Right cardiac atrium (tissue), 5 donors: Measurements from ENCODE around the gene ELF1. TPM values are rescaled to one million over a fixed set of nuclear protein-coding genes. Genes with fewer than 3 reads are reported as not detected.

Experiments
- ATAC-seq, 2 donors: fragments of 200-7000 bp; cut with Tn5 transposase; one replicate each; pipeline versions ENCODE4 v1.8.0 to v1.9.1; 2020; ENCODE audit warnings: moderate library complexity in 2 of 2, mild to moderate bottlenecking in 1 of 2
- DNase-seq, 3 donors: peaks; one replicate each; pipeline ENCODE4 v3.0.0-alpha.2; 2020
- H3K27ac ChIP-seq: one replicate; pipeline ENCODE4 v1.5.1; 2013; ENCODE audit warnings: mild to moderate bottlenecking, low read length, control low read depth, moderate library complexity
- H3K27me3 ChIP-seq: one replicate; pipeline ENCODE4 v1.6.1; 2013; ENCODE audit not compliant: control insufficient read depth, insufficient read depth
- H3K4me1 ChIP-seq: one replicate; pipeline ENCODE4 v1.6.1; 2013; ENCODE audit warnings: low read length; ENCODE audit not compliant: control insufficient read depth, insufficient read depth
- H3K4me3 ChIP-seq: one replicate; pipeline ENCODE4 v1.5.1; 2013; ENCODE audit warnings: low read length, control low read depth
- H3K9me3 ChIP-seq: one replicate; pipeline ENCODE4 v1.6.1; 2013; ENCODE audit warnings: low read length; ENCODE audit not compliant: control insufficient read depth
- WGBS: extraction: QIAGEN DNeasy Blood & Tissue Kit; methylation state at CpG from one replicate; pipeline ENCODE4 v1.1.7; 2013; 5-methylcytosine and 5-hydroxymethylcytosine counted together
- intact Hi-C, 4 donors: fragments of 100-400 bp; cut with DNase I; formaldehyde crosslinking; loops; one replicate each; pipeline versions ENCODE4 v1.11.0 to v1.14.0; 2022 to 2023
- long read RNA-seq, 4 donors: library from polyadenylated mRNA; unstranded; transcript quantifications; one replicate each; pipeline ENCODE4 v2.0.0, GENCODE V29; 2020 to 2021
- polyA plus RNA-seq: library from polyadenylated mRNA; stranded (reverse); fragments of 200-250 nt; gene quantifications from one replicate; pipeline ENCODE4 v1.2.3, GENCODE V29; 2013
- total RNA-seq, 4 donors: library from RNA; stranded (reverse); fragmentation: NEBNext Ultra II Directional; extraction: Animal tissue kit (Norgen Biotek cat#: 25700); gene quantifications; one replicate each; pipeline ENCODE4 v1.2.1, GENCODE V29; 2021
- donor health status: healthy with polysubstance abuse.
- donor health status: DM: no; HTN: yes; CAD: no.
- donor health status: DM: no; HTN: no; CAD: no.
- donor health status: DM: no; HTN: yes; CAD: no; lungs with severe emphysema.
- donor health status: DM: yes; HTN: yes; CAD: no.

The ELF1 gene
- total RNA-seq (10 to 100 TPM; 41.3 to 57.1 (median 45.6) TPM), polyA plus RNA-seq (16.6 TPM)
- long read RNA-seq, donor 1, partial matches to known transcripts = 11 of 29 reads
- long read RNA-seq, donor 1, other reads (novel, unspliced or antisense) = 15 of 29 reads
- long read RNA-seq, donor 2, partial matches to known transcripts = 4 of 23 reads
- long read RNA-seq, donor 2, other reads (novel, unspliced or antisense) = 17 of 23 reads
- long read RNA-seq, donor 3, partial matches to known transcripts = 22 of 47 reads
- long read RNA-seq, donor 3, other reads (novel, unspliced or antisense) = 20 of 47 reads
- long read RNA-seq, donor 4, partial matches to known transcripts = 2 of 12 reads
- long read RNA-seq, donor 4, other reads (novel, unspliced or antisense) = 7 of 12 reads

- DNase-seq (peak in 2 of 3 donors; percentile 32 to 58), ATAC-seq (peak; percentile 82 to 92)
- intact Hi-C loops = no loop called here
- Histone ChIP-seq H3K27me3 (no peaks in the 10 kb centered on the region), H3K27ac (peak within 1 kb of the TSS; percentile 52), H3K9me3 (no peaks in the 10 kb centered on the region), H3K4me1 (peaks cover 2% of the 10 kb centered on the region), H3K4me3 (peak within 1 kb of the TSS; percentile 32)
- WGBS = 51% methylated on average over 4 of the region's 4 CpGs
Measured at GRCh38 chr13:41019011-41019487, at the start of gene ELF1. Gene ELF1 (minus strand): TSS chr13:41019316. CDS start chr13:40982054, 37,262 bp downstream.

DNA sequence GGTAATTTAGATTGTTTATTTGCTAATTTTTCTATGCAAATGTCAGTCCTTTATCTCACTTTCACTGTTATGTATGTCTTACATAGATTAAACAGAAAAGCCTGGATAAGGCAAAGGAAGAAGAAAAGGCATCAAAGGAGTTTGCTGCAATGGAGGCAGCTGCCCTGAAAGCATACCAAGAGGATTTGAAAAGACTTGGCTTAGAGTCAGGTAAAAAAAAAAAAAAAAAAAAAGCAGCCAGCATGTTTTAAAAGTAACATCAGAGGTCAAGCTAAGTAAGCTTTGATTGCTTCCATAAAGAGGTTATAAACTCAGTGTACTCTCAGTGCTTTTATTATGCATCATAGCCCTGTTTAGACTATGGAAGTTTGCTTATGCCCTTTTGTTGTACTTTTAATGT lies 46.0 kb upstream of the ELF1 start:
- intact Hi-C loops = loop anchor here in 1 of 4 donors (10.0 kb wide), 1 partner anchor 270 kb away; no protein-coding TSS in a partner anchor

DNA sequence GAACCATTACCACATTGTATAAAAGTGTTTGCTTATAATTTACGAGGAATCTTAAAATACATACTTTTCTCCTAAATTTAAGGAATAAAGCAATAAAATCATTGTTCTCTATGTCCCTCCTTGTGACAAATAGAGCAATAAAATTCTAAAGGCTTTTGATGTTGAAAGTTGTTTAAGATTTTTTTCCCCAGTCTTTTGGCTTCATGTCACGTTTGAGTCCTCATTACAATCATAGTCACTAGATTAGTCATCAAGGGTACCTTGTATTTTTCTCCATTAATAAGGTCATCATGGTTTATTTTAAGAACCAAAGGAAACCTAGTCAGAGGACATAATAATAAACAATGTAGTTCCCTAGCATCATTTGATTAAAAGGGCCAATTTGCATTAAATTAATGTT lies 45.4 kb upstream of the ELF1 start:
- intact Hi-C loops = loop anchor here in 1 of 4 donors (10.0 kb wide), 1 partner anchor 270 kb away; no protein-coding TSS in a partner anchor
- Histone ChIP-seq H3K4me3 (no peak overlapping the region), H3K27ac (no peak overlapping the region), H3K4me1 (no peaks in the 10 kb centered on the region), H3K27me3 (no peaks in the 10 kb centered on the region), H3K9me3 (no peaks in the 10 kb centered on the region)
- no peak for DNase-seq
- WGBS = 56% methylated on average over 2 of the region's 2 CpGs
- ATAC-seq = no peak

More for the DNA sequence above, 46.0 kb upstream of the ELF1 start:
- ATAC-seq = no peak
- no peaks in the 10 kb centered on the region for H3K27me3 ChIP-seq
- H3K27ac ChIP-seq = no peak overlapping the region
- H3K9me3 ChIP-seq = no peaks in the 10 kb centered on the region
- DNase-seq = no peak
- no peaks in the 10 kb centered on the region for H3K4me1 ChIP-seq
- H3K4me3 ChIP-seq = no peak overlapping the region

DNA sequence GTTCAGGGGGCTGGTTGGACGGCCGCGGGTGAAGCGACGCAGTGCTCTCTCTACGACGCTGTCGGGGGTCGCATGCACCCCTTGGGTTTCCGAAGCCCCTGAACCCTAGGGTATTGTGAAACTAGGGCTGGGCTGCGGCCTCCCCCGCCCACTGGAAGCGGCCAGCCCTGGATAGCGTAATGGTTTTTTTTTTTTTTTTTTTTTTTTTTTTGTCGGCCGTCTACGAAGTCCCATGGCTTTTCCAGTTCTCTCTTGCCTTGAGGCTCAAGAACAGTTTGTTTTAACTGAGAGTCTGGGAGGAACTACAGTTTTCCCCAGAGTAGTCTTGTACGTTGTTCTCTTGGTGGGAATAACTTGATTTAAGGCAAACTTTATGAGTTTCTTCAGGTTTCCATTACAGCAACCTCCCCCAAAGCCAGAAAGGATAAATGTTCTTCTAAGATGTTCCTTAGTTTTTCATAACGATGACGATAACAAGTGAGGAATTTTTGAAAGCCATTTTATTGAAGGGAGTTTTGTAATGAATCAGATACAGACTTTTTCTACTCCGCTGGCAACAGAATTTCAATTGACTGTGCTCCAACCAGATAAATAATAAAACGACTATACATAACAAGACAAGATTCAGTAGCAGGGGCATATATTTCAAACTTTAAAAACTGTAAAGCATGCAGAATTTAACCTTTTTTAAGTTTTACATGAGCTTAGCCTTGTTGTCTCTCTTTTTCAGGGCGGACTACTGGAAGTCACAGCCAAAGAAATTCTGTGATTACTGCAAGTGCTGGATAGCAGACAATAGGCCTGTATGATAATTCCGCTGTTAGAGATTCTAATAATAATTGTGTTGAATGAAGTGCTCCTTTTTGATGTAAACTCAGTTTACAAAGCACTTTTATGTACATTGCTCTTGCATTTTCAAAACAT lies 43.1 kb upstream of the ELF1 start:
- H3K4me1 ChIP-seq = peaks cover 5% of the 10 kb centered on the region
- intact Hi-C loops = loop anchor here in 1 of 4 donors (10.0 kb wide), 1 partner anchor 267 kb away; no protein-coding TSS in a partner anchor
- H3K27me3 ChIP-seq = no peaks in the 10 kb centered on the region
- H3K4me3 ChIP-seq = peak overlapping the region; percentile 75
- ATAC-seq (peak; percentile 53 to 63), DNase-seq (no peak)
- 3% methylated on average over 24 of the region's 24 CpGs for WGBS
- no peaks in the 10 kb centered on the region for H3K9me3 ChIP-seq
- peak overlapping the region; percentile 100 for H3K27ac ChIP-seq

DNA sequence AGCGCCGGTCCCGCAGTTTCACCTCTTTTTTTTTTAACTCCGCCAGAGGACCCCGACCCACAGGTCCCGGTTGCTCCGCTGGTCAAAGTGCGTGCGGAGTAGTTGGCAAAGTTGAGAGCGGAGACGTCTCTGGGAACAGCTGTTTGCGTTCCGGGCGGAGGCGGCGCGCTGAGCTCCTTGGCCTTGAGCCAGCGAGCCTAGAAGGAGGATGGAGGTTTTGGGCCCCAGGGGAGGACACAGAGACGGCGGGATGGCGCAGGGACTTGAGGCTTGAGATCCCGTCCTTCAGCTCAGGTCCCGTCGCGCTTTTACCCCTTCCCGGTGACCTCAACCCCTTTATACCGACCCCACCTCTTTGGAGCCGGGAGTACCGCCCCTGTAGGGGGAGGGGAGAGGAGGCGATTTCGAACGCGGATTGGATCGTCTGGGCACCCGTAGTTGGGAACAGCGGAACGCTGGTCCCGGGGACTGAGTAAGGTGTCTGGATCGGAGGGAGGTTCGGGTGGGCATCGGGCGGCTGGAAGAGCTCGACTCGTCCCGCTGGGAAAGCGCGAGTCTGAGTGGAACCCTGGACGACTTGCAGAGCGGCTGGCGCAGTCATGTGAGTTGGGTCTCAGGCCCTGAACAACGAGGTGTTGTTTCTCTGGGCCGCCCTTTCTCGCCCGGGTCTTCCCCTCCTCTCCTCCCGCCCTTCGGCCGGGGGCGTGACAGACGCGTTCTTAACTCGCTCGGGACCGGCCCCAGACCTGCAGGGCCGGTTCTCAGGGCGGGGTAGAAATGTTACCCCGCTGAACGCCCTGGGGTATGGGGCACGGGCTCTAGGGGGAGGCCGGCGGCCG lies 42.2 kb upstream of the ELF1 start, which contains the start of gene WBP4:
Gene WBP4 (plus strand): TSS at position 435 of the 839 bp plus-strand sequence. CDS start 165 bp downstream, at position 600.
- no peaks in the 10 kb centered on the region for H3K27me3 ChIP-seq
- peak within 1 kb of the TSS; percentile 75 for H3K4me3 ChIP-seq
- peak; percentile 94 to 97 (median 96) for DNase-seq
- intact Hi-C loops = loop anchor here in 1 of 4 donors (10.0 kb wide), 1 partner anchor 266 kb away; no protein-coding TSS in a partner anchor
- H3K27ac ChIP-seq = peak within 1 kb of the TSS; percentile 100
- WGBS = under 1% methylated on average over 71 of the region's 71 CpGs
- peak; percentile 86 to 88 for ATAC-seq
- no peaks in the 10 kb centered on the region for H3K9me3 ChIP-seq
- peaks cover 6% of the 10 kb centered on the region for H3K4me1 ChIP-seq

- no peaks in the 10 kb centered on the region for H3K27me3 ChIP-seq
- intact Hi-C loops = loop anchor here in 1 of 4 donors (10.0 kb wide), 1 partner anchor 266 kb away; no protein-coding TSS in a partner anchor
- H3K4me3 ChIP-seq = peak overlapping the region; percentile 75
- H3K27ac ChIP-seq = peak overlapping the region; percentile 100
- ATAC-seq (peak; percentile 63 to 64), DNase-seq (peak; percentile 86 to 93 (median 93))
- peaks cover 6% of the 10 kb centered on the region for H3K4me1 ChIP-seq
- under 1% methylated on average over 35 of the region's 35 CpGs for WGBS
- H3K9me3 ChIP-seq = no peaks in the 10 kb centered on the region
Measured at GRCh38 chr13:41060724-41061074, 41.6 kb upstream of the ELF1 start.

- Histone ChIP-seq H3K27me3 (no peaks in the 10 kb centered on the region), H3K4me1 (peaks cover 8% of the 10 kb centered on the region), H3K4me3 (peak overlapping the region; percentile 75), H3K9me3 (no peaks in the 10 kb centered on the region), H3K27ac (peak overlapping the region; percentile 100)
- ATAC-seq (peak; percentile 82 to 87), DNase-seq (peak; percentile 94 to 96 (median 95))
- intact Hi-C loops = loop anchor here in 1 of 4 donors (10.0 kb wide), 1 partner anchor 265 kb away; no protein-coding TSS in a partner anchor
- 2% methylated on average over 57 of the region's 57 CpGs for WGBS
Measured at GRCh38 chr13:41060082-41060723, 41.1 kb upstream of the ELF1 start.

DNA sequence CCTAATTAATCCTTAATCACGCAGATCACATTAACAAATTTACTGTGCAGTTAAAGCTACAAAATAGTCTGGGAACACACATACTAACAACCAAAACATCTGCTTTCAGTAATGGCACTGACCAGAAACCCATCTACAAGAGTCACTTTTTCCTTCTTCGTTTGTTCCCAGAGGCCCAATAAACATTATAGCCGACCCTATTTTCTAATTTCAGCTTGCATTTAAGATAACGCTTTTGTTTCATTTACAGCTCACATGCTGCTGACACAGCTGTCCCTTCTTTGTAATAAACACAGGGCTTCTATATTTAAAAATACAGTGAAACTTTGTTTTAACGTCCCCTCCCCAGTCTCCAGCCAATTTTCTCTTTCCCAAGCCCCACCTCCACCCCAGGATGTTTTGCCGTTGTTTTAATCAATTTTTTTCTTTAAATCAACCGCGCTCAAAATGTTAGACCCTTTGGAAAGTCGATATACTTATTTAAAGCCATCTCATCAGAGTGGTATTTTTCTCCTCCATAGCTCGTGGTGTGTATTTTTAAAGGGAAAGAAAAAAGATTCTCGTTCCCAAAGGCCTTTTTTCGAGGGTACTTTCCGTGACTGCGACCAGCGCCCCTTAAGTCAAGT lies 40.5 kb upstream of the ELF1 start:
- intact Hi-C loops = loop anchor here in 2 of 4 donors (10.0 kb wide), 3 partner anchors 85 to 265 kb away; no protein-coding TSS in a partner anchor
- H3K4me1 ChIP-seq = peaks cover 12% of the 10 kb centered on the region
- ATAC-seq = no peak
- no peak for DNase-seq
- peak overlapping the region; percentile 75 for H3K4me3 ChIP-seq
- peak overlapping the region; percentile 100 for H3K27ac ChIP-seq
- under 1% methylated on average over 15 of the region's 15 CpGs for WGBS
- no peaks in the 10 kb centered on the region for H3K27me3 ChIP-seq
- no peaks in the 10 kb centered on the region for H3K9me3 ChIP-seq

DNA sequence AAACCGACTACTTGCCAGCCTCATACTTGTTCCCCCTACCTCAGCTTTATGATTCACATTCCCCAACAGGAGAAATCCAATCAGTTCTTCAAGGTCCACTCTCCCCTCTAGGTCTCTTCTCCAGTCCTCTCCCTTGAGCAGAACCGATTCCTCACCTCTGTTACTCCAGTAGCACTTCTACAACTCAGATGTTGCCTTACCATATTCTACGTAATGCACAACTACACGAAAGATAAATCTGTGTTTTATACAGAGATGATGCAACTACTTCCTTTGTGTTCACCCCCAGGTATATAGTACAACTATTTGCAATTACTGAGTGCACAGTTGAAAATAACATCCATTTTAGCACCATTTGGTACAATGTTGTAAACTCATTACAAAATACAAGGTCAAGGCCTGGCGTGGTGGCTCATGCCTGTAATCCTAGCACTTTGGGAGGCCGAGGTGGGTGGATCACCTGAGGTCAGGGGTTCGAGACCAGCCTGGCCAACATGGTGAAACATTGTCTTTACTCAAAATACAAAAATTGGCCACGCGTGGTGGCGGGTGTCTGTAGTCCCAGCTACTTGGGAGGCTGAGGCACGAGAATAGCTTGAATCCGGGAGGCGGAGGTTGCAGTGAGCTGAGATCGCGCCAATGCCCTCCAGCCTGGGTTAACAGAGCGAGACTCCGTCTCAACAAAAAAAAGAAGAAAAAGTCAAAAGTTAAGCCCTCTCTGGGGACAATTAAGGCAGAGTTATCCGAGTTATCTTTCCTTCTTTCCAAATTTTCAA lies 39.4 kb upstream of the ELF1 start:
- ATAC-seq = no peak
- peak in 1 of 3 donors; percentile 55 for DNase-seq
- 81% methylated on average over 18 of the region's 18 CpGs for WGBS

More for the DNA sequence above, 39.4 kb upstream of the ELF1 start:
- H3K9me3 ChIP-seq = no peaks in the 10 kb centered on the region
- H3K27ac ChIP-seq = peak overlapping the region; percentile 42
- intact Hi-C loops = loop anchor here in 2 of 4 donors (10.0 kb wide), 2 partner anchors 84 to 124 kb away; no protein-coding TSS in a partner anchor
- H3K27me3 ChIP-seq = no peaks in the 10 kb centered on the region
- peaks cover 13% of the 10 kb centered on the region for H3K4me1 ChIP-seq
- H3K4me3 ChIP-seq = peak overlapping the region; percentile 75
